GM10266 (cell line): ENCODE measurements around the gene TTC29.

Experiments used
- DNase-seq: peaks from one replicate; pipeline ENCODE4 v3.0.0; 2012; ENCODE audit errors: extremely low spot score
- CTCF ChIP-seq: IDR thresholded peaks from 2 replicates; pipeline ENCODE4 v1.5.1; 2012; ENCODE audit warnings: mild to moderate bottlenecking, low read depth; ENCODE audit not compliant: control insufficient read depth, insufficient read depth; ENCODE audit errors: missing control alignments

The TTC29 gene

GRCh38 chr4:146969126-146969525, 23.5 kb upstream of the TTC29 start:
- no peak for TF ChIP-seq CTCF
- no peak for DNase-seq

GRCh38 chr4:146960634-146961033, 15.0 kb upstream of the TTC29 start:
- no peak for DNase-seq
- no peak for TF ChIP-seq CTCF

- no peak for DNase-seq
- no peak for TF ChIP-seq CTCF
Observed at GRCh38 chr4:146959692-146960091, 14.0 kb upstream of the TTC29 start.

GRCh38 chr4:146957237-146957636, 11.6 kb upstream of the TTC29 start:
- no peak for TF ChIP-seq CTCF
- DNase-seq, result no peak

GRCh38 chr4:146952896-146953295, 7.2 kb upstream of the TTC29 start:
- TF ChIP-seq CTCF, result no peak
- no peak for DNase-seq

GRCh38 chr4:146949559-146949958, 3.9 kb upstream of the TTC29 start:
- no peak for TF ChIP-seq CTCF
- DNase-seq, result no peak

- no peak for DNase-seq
- no peak for TF ChIP-seq CTCF
Observed at GRCh38 chr4:146943691-146944375, 1.8 kb downstream of the TTC29 start.
